ENCODE results near the gene ATP8A2. TPM values are rescaled to one million over a fixed set of nuclear protein-coding genes. Genes with fewer than 3 reads are reported as not detected.

ATP8A2 gene
- total RNA-seq, 3 donors from 2014 or later: under 0.01 to 1.0 (median under 0.01) TPM

DNA sequence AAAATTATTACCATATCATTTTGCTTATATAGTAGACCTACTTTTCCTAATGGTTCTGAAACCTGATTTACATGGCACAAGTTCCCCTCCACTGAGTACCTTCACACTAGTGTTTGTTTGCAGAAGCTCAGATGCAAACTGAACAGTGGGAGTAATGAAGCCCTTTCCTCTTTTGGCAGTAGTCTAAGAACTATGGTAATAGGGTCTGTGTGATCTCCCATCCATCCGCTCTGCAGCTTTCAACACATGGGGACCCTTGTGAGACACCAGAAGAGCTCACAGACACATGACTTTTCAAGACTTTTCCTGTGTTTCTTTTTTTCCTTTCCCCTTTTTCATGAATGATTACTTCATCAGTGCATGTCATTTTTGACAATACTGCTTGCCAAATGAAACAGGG is 336.0 kb downstream of the ATP8A2 start:
- Histone ChIP-seq H3K27ac (no peak overlapping the region), H3K4me3 (no peak overlapping the region), H3K36me3 (no peaks in the 10 kb centered on the region), H3K4me1 (no peaks in the 10 kb centered on the region), H3K9me3 (no peaks in the 10 kb centered on the region), H3K27me3 (no peaks in the 10 kb centered on the region)
- no peak for DNase-seq (ENCODE audit: low spot score in 2 of 2)
- no peak for TF ChIP-seq POLR2A (IDR thresholded peaks at IDR 0.05)
- TF ChIP-seq POLR2AphosphoS5 (IDR thresholded peaks at IDR 0.05): no peak
- no peak for TF ChIP-seq CTCF (IDR thresholded peaks at IDR 0.05)
- intact Hi-C loops (cut with DNase I; ENCODE audit: low total_unique reads): no loop called here

GRCh38 chr13:25708268-25708667 is 336.5 kb downstream of the ATP8A2 start:
- TF ChIP-seq CTCF (IDR thresholded peaks at IDR 0.05): no peak
- no peak for TF ChIP-seq POLR2A (IDR thresholded peaks at IDR 0.05)
- TF ChIP-seq POLR2AphosphoS5 (IDR thresholded peaks at IDR 0.05): no peak
- intact Hi-C loops (cut with DNase I; ENCODE audit: low total_unique reads): no loop called here

DNA sequence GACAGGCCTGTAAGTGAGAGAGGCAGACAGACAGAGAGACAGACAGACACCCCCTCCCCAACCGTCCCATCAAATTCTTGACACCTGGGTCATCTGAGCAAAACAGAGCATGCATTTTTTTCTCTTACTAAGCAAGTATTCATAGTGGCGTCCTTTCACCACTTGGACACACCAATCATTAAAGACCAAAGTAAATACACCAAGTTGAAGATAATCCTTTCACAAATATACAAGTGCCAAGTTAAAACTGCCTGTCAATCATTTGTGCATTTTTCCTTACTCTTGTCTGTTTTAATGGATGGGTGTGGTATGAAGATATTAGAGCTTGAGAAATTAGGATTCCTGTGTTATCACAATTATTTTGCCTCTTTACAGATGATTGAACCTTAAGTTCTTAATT is 337.3 kb downstream of the ATP8A2 start:
- intact Hi-C loops (cut with DNase I; ENCODE audit: low total_unique reads): no loop called here

More at GRCh38 chr13:25708268-25708667, 336.5 kb downstream of the ATP8A2 start:
- DNase-seq (ENCODE audit: low spot score in 2 of 2): no peak
- Histone ChIP-seq H3K27me3 (no peaks in the 10 kb centered on the region), H3K9me3 (no peaks in the 10 kb centered on the region), H3K4me1 (no peaks in the 10 kb centered on the region), H3K36me3 (no peaks in the 10 kb centered on the region), H3K27ac (no peak overlapping the region), H3K4me3 (no peak overlapping the region)

GRCh38 chr13:25715760-25716159 is 344.0 kb downstream of the ATP8A2 start:
- Histone ChIP-seq H3K4me3 (no peak overlapping the region), H3K27ac (no peak overlapping the region), H3K27me3 (no peaks in the 10 kb centered on the region), H3K4me1 (no peaks in the 10 kb centered on the region), H3K9me3 (no peaks in the 10 kb centered on the region), H3K36me3 (no peaks in the 10 kb centered on the region)
- no peak for DNase-seq (ENCODE audit: low spot score in 2 of 2)
- TF ChIP-seq POLR2A (IDR thresholded peaks at IDR 0.05) (no peak), CTCF (IDR thresholded peaks at IDR 0.05) (no peak), POLR2AphosphoS5 (IDR thresholded peaks at IDR 0.05) (no peak)
- intact Hi-C loops (cut with DNase I; ENCODE audit: low total_unique reads): no loop called here

More for the DNA sequence above, 337.3 kb downstream of the ATP8A2 start:
- no peaks in the 10 kb centered on the region for H3K27me3 ChIP-seq
- H3K4me1 ChIP-seq: no peaks in the 10 kb centered on the region
- no peak for TF ChIP-seq CTCF (IDR thresholded peaks at IDR 0.05)
- TF ChIP-seq POLR2AphosphoS5 (IDR thresholded peaks at IDR 0.05): no peak
- no peak for TF ChIP-seq POLR2A (IDR thresholded peaks at IDR 0.05)
- no peaks in the 10 kb centered on the region for H3K36me3 ChIP-seq
- H3K9me3 ChIP-seq: no peaks in the 10 kb centered on the region
- no peak for DNase-seq (ENCODE audit: low spot score in 2 of 2)
- H3K27ac ChIP-seq: no peak overlapping the region
- H3K4me3 ChIP-seq: no peak overlapping the region

DNA sequence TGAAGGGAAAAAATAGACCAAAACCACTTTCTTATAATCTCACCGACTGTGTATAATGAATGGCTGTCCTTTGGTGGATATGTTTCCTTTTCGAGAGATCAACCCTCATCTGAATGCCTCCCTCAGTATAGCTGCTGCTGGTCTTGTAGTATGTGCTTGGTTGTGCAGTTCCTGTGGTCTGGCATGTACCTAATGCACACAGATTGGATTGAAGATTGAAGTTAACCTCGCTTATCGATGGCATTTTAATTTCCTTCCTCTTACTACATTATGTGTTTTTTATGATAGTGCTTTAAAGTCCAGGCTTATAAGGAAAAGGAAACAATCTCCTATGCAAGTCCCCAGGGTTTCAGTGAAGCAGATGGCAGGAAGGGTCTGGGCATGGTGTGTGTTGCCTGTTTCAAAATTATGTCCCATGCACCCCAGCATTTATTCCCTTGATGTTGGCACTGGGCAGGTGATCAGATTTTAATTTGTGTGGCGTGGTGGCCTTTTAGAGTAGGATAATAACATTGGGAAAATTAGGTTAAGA is 346.0 kb downstream of the ATP8A2 start:
- Histone ChIP-seq H3K27ac (no peak overlapping the region), H3K36me3 (no peaks in the 10 kb centered on the region), H3K4me3 (no peak overlapping the region), H3K27me3 (no peaks in the 10 kb centered on the region), H3K9me3 (no peaks in the 10 kb centered on the region), H3K4me1 (no peaks in the 10 kb centered on the region)
- intact Hi-C loops (cut with DNase I; ENCODE audit: low total_unique reads): no loop called here
- TF ChIP-seq POLR2AphosphoS5 (IDR thresholded peaks at IDR 0.05): no peak
- TF ChIP-seq POLR2A (IDR thresholded peaks at IDR 0.05): no peak
- TF ChIP-seq CTCF (IDR thresholded peaks at IDR 0.05): no peak
- DNase-seq (ENCODE audit: low spot score in 2 of 2): no peak
